ENCODE measurements around the gene TRABD2B.

The TRABD2B gene

DNA sequence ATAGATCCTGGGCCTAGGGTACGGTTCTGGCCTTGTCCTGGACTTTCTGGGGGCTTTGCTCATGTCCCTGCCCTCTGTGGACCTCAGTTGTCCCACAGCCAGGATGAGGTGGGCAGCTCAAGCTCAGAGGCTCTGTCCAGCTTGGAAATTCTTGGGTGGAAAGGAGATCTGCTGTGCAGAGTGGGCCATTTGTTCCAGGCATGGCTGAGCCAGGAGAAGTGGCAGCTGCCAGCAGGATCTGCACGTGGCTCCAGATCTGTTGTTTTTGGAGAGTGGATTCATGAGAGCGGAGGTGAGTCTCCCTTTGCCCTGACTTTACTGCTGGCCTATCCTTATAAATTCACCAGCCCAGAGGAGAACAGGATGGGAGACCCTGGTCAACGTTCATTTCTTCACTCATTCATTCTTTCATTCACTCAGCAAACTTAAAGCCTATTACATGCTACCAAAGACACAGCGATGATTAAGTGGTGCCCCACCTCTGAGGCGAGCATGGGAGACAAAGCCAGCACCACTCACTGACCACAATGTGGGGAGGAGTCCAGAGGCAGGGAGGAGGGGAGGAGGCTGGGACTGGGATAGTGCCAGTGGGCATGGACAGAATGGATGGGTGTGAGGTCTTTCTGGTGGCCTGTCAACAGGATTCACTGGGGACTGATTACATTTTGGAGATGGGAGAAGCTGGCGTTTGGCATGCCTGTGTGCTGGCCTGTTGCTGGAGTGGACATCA, 205.1 kb downstream of the TRABD2B start:
- no peak for DNase-seq

- no peak for DNase-seq
These were observed 208.4 kb downstream of the TRABD2B start for GRCh38 chr1:47788761-47789160.

GRCh38 chr1:47787560-47787959, 209.6 kb downstream of the TRABD2B start:
- DNase-seq = no peak

GRCh38 chr1:47786316-47786715, 210.9 kb downstream of the TRABD2B start:
- DNase-seq = no peak

- DNase-seq = no peak
These were observed 211.5 kb downstream of the TRABD2B start for GRCh38 chr1:47785561-47786271.

GRCh38 chr1:47785118-47785517, 212.1 kb downstream of the TRABD2B start:
- no peak for DNase-seq

GRCh38 chr1:47784497-47784822, 212.7 kb downstream of the TRABD2B start:
- no peak for DNase-seq

GRCh38 chr1:47783638-47784496, 213.3 kb downstream of the TRABD2B start:
- no peak for DNase-seq

- DNase-seq = no peak
These were observed 214.6 kb downstream of the TRABD2B start for GRCh38 chr1:47782414-47783166.

DNA sequence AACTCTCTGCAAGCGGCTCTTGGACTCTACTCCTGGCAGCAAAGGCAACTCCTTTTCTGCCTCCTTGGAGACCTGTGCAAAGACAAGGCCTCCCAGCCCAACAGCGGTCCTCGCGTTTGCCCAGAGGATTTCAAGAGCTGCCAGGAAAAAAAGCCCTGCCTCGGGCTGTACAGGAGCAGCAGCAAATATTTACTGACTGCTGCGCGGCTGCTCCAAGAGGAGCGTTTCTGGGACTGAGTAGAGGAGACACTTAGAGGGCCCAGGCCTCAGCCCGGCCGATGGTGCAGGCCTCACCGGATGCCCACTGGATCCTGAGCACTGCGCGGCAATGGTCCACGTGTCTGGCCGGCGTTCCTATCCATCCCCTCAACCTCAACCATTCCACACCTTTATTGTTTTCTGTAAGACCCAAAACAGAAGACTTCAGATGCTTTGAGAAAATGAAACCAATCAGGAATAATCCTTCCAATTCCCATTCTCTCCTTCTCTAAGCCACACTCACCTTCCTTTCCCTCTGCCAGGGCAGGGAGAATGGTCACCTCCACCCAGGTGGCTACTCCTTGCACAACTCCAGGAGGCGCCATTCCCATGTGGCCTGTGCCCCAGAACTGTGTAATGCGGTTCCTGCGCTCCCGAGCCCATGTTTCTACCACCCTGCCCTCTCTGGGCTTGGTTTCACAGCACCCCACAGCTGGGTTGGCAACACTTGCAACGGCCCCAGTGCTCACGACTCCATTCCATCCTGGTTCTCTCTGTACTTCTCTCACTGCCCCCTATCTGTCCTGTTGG, 215.8 kb downstream of the TRABD2B start:
- no peak for DNase-seq

DNA sequence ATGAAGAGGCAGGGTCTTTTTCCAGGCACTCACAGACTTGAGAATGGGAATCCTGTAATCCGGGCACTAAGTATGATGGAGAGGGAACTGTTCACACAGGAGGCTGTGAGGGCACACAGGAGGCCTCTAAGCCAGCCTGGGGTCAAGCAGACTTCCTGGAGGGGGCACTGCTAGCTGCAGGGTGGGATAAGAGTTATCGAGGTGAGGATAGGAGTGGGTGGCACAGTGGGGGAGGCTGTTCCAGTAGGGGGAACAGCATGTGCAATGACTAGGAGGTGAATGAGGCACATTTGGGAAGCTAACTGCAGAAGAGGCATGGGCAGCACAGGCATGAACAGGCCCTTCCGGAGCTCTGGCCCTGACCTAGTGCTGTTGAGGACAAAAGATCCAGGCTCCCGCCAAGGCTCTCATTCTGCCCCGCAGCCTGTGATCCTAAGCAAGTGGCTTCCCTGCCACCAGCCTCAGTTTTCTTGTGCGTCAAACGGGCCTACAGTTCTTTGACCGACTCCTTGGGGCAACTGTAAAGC, 216.7 kb downstream of the TRABD2B start:
- DNase-seq = no peak

DNA sequence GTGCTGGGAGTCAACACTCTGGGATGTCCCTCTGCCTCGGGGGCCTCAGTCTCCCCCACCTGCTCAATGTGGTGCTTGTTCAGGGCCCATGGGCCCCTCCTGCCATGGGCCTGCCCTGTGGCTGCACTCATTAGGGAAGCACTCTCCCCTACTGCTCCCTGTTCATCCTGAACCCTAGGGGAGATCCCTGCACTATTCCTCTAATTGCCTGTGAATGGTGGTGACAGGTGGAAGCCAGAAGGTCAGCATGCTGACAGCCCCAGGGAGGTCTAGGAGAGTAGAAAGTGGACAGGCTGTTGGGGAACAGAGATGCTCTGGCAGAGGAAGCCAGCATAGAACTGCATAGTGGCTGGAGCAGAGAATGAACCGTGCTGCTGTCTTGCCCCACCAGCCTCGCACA, 217.6 kb downstream of the TRABD2B start:
- no peak for DNase-seq

DNA sequence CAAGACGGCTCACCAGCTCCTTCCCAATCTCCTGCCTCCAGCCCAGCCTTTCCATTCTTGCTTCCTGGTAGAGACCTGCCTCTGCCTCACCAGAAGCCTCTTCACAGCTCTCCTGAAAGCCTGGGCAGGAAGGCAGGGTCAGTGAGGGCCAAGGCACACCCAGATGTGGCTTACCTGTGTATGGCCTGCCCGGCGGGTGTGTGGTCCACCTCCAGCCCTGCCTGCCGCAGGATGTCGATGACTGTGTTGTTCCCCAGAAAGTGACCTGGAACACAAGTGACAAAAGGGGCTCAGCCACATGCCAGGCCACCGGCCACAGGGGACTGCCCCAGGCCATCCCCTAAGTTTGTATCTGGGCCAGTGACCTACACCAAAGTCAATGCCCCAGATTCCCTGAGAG, 218.9 kb downstream of the TRABD2B start:
- no peak for DNase-seq

DNA sequence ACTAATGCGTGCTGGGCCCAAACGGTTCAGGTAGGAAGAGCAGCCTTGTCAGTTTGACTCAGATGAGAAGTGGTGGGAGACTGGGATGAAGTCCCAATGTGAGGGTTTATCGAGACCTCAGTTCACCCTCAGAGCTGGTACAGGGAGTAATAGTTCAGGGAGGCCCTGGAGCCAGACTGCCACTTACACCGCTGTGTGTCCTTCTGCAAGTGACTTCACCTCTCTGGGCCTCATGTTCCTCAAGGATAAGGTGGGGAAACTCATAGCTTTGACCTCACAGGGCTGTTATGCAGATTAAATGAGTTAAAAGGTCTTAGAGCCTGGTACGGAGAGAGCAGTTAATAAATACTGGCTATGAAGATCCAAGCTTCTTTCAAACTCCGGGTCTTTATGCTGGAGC, 219.9 kb downstream of the TRABD2B start:
- DNase-seq = no peak

- no peak for DNase-seq
These were observed 220.5 kb downstream of the TRABD2B start for GRCh38 chr1:47776667-47777131.

DNA sequence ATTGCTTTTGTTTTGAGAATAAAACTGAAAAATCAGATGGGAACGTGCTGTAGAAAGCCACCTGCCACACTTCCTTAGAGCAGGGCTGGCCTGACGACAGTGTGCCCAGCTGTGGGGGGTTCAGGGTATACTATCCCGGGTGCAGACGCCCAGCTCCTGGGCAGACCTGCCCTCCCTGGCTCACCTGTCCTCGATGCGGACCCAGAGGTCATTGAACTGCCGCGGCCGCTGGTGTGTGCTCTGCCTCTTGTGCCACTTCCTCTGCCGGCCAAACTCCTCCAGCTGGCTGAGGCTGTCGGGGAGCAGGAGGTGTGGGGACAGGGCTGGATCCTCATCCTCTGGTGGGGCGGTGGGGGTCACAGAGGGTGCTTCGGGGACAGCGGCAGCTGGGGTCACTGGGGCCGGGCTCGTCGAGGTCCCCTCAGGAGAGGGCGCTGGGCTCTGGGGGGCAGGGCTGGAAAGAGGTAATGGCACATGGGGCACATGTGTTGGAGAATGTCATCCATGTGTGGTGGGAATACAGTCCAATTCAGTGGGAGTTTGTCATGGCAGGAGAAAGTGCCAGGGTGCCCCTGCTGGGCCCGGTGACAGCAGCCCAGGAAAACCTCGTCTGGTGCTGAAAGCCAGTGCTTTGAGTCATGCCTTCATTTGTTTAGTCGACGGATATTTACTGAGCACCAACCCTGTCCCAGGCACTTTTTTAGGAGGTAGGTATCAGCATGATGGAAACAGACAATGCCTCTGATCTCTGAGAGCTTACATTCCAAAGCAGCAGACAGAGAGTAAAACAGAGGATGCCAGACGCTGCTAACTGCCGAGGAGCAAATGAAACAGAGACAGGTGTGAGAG, 222.0 kb downstream of the TRABD2B start:
- DNase-seq = no peak

DNA sequence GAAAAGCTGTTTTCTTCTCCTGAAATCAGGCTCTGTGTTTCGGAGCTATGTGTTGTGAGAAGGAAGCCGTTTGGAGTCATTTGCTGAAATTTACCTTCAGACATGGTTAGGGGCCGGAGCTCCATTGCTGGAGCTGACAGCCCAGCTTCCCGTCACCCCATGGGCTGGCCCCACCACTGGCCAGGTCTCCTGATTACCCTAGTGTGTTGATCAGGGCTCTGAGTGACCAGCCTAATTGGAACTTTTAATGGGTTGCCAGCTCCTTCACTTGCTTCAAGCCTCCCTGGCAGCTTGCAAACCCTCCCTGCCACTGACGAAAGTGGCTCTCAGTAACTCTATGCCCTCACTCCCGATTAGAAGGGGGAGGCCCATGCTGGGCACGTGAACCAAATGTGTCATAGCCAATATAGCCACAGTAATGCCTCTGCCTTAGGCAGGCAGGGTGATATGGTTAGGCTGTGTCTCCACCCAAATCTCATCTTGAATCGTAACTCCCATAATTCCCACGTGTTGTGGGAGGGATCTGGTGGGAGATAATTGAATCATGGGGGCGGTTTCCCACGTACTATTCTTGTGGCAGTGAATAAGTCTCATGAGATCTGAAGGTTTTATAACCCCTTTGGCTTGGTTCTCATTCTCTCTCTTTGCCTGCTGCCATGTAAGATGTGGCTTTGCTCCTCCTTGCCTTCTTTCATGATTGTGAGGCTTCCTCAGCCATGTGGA, 224.1 kb downstream of the TRABD2B start:
- DNase-seq = no peak

DNA sequence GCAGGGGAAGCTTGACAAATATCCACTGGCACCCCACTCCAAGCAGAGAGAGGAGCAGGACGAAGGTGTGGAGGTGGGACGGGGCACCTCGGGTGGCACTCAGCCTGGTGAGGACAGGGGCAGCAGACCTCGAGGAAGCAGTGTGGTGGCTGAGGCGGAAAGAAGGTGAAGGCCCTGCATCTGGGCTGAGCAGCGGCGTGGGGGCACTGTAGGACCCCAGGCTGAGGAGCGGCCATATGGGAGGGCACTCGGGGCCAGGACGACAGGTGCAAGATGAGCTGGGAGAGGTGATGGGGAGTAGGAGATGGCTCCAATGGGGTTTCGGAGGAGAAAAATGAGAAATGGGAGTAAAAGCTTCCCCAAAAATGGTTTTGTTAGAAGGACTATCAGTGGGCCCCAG, 224.9 kb downstream of the TRABD2B start:
- DNase-seq = no peak

GRCh38 chr1:47771751-47772150, 225.4 kb downstream of the TRABD2B start:
- DNase-seq = no peak

GRCh38 chr1:47769983-47770382, 227.2 kb downstream of the TRABD2B start:
- no peak for DNase-seq

Data from stimulated activated CD4-positive, alpha-beta T cell treated with anti-CD3 and anti-CD28 coated beads, Interleukin-12 subunit alpha, Interleukin-12 subunit beta, amount 100 ng/mL, for 4 hours (primary cell).